Hematopoietic multipotent progenitor cell treated with erythropoietin and hydrocortisone succinate and interleukin-3 and kit ligand, for 6 days (in vitro differentiated cells): ENCODE measurements around the gene C3AR1.
"Not testable (repeated sequence)": the region's sequence is repeated elsewhere in the genome, so short reads cannot be mapped to it uniquely, and the experiment has no call there.

Experiments used
- DNase-seq: peaks from one replicate; pipeline ENCODE4 v3.0.0-alpha.2; 2015

C3AR1 gene

GRCh38 chr12:8065991-8066594, at the start of gene C3AR1:
C3AR1 (minus strand) TSS chr12:8066359; CDS start chr12:8060185, 6,174 bp downstream.
- peak; percentile 78 for DNase-seq

GRCh38 chr12:8113117-8113516, 47.0 kb upstream of the C3AR1 start:
- DNase-seq, result not testable (repeated sequence)

DNA sequence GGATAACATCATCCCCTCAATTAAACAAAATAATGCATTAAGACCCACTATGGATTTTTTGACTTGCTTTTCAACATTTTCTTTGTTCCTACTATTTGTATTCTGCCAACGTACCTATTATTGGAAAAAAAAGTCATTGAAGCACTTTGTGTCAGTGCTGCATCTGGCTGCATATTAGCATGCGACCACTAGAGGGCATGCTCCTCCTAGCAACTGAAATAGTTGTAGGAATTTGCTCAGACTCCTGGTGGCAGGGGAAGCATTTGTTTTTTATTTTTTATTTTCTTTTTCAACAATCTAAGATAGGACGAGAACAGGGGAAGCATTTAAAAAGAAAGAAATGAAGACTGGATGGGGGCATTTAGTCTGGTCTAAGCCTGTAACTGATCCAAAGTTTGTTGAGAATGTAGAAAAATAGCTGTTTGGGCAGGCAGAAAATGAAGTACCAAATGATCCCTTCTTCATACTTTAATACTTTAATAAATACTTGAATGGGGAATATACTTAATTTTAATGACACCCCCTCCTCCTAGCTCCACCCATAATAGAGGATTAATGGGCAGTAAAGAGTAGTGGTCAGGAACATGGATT, 42.7 kb upstream of the C3AR1 start:
- peak; percentile 89 for DNase-seq

DNA sequence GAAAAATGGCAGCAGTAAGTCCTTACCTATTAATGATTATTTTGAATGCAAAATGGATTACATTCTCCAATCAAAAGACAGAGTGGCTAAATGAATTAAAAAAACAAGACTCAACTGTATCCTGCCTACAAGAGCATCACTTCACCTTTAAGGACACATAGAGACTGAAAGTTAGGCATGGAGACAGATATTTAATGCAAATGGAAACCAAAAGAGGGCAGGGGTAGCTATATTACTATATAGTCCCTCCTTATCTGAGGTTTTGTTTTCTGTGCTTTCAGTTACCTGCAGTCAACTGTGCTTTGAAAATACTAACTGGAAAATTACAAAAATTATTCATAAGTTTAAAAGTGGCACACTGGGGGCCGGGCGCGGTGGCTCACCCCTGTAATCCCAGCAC, 33.1 kb upstream of the C3AR1 start:
- no peak for DNase-seq

GRCh38 chr12:8096281-8096915, 30.2 kb upstream of the C3AR1 start:
- DNase-seq, result no peak

DNA sequence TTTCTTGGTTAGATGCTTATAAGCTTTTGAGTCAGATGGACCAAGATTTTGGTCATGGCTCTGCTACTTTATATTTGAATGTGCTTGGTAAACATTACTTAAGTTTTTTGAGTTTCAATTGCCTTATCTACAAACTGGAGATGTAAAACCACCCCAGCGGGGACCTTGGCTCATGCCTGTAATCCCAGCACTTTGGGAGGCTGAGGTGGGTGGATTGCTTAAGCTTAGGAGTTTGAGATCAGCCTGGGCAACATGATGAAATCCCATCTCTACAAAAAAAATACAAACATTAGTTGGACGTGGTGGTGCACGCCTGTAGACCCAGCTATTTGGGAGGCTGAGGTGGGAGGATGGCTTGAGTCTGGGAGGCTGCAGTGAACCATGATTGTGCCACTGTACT, 27.1 kb upstream of the C3AR1 start:
- DNase-seq, result no peak

- no peak for DNase-seq
These were observed 23.6 kb upstream of the C3AR1 start for GRCh38 chr12:8089716-8090115.

DNA sequence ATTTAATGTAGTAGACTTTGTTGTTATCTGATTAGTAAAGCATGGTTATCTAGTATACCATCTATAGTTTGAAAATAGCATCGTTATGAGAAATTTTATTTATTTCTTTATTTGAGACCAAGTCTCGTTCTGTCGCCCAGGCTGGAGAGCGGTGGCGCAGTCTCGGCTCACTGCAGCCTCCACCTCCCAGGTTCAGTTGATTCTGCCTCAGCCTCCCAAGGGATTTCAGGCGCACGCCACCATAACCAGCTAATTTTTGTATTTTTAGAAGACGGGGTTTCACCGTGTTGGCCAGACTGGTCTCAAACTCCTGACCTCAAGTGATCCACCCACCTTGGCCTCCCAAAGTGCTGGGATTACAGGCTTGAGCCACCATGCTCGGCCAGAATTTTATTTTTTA, 23.1 kb upstream of the C3AR1 start:
- not testable (repeated sequence) for DNase-seq

DNA sequence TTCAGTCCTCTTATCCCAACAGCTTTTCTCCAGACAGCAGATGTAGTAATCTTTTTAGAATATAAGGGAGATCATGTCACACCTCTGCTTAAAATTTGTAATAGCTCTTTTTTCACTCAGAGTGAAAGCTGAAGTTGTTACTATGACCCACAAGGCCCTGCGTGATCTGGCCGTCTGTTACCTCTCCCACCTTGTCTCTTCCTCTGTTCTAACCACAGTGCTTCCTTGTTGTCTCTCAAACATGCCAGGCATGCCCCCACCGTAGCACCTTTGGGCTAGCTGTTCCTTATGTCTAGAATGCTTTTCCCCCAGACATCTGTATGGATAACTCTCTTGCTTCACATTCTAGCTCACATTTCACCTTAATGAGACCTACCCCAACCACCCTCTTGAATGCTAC, 22.4 kb upstream of the C3AR1 start:
- no peak for DNase-seq

- DNase-seq, result no peak
These were observed 21.5 kb upstream of the C3AR1 start for GRCh38 chr12:8087666-8088065.

- DNase-seq, result not testable (repeated sequence)
These were observed 18.2 kb upstream of the C3AR1 start for GRCh38 chr12:8084351-8084750.

- no peak for DNase-seq
These were observed 16.6 kb upstream of the C3AR1 start for GRCh38 chr12:8082808-8083100.

GRCh38 chr12:8081251-8081920, 15.2 kb upstream of the C3AR1 start:
- peak; percentile 68 for DNase-seq

- DNase-seq, result peak; percentile 68
These were observed 14.0 kb upstream of the C3AR1 start for GRCh38 chr12:8080120-8080519.

- DNase-seq, result no peak
These were observed 12.8 kb upstream of the C3AR1 start for GRCh38 chr12:8078916-8079315.

- peak; percentile 83 for DNase-seq
These were observed 12.2 kb upstream of the C3AR1 start for GRCh38 chr12:8078398-8078797.

- DNase-seq, result no peak
These were observed 11.0 kb upstream of the C3AR1 start for GRCh38 chr12:8077207-8077606.

- no peak for DNase-seq
These were observed 10.2 kb upstream of the C3AR1 start for GRCh38 chr12:8076366-8076765.

DNA sequence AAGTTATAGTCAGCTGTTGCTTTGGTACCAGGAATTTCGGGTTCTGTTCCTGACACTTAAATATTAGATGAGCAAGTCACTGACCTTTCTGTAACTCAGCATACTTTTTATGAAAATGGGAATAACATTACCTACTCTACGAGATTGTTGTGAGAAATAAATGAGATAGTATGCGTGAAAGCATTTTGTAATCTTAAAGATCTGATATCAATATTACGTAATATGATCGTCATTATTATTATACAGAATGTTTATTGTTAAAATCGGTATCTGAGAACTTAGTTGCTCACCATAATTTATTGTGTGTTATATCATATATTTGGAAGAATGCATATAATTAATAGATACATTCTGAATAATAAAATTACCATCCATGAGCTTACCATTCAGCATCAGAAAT, 9.8 kb upstream of the C3AR1 start:
- DNase-seq, result no peak

- DNase-seq, result not testable (repeated sequence)
These were observed 5.7 kb upstream of the C3AR1 start for GRCh38 chr12:8071820-8072219.

DNA sequence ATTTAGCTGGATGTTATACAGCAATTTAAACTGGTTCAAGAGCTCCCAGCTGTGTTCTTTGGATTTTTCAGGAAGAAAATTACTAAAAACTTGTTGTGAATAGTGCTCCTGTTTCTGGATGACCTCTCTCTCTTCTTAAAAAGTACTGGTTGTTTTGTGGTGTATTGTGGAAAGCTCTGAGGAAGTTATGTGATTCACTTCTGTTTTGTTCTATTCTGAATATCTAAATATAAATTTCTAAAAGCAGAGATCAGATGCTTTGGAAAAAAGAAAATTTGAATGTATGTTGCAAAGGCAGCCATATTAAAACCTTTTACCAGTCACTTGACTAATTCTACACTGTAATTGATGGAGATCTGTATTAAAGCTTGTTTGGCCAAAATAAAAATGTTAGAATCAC, 3.4 kb upstream of the C3AR1 start:
- no peak for DNase-seq

DNA sequence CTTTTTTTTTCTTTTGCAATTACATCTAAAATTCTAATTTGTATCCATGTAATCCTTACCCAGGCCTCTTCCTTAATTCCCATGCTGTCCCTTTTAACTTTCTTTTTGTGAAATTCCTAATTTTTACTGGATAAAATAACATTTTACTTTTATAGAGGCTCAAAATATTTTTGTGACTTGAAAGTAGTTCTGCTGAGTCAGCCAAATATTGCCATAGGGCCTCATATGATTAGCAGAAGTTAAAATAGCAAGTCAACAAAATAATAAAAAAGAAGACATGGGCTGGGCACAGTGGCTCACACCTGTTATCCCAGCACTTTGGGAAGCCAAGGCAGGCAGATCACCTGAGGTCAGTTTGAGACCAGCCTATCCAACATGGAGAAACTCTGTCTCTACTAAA, 2.0 kb downstream of the C3AR1 start:
- peak; percentile 39 for DNase-seq

DNA sequence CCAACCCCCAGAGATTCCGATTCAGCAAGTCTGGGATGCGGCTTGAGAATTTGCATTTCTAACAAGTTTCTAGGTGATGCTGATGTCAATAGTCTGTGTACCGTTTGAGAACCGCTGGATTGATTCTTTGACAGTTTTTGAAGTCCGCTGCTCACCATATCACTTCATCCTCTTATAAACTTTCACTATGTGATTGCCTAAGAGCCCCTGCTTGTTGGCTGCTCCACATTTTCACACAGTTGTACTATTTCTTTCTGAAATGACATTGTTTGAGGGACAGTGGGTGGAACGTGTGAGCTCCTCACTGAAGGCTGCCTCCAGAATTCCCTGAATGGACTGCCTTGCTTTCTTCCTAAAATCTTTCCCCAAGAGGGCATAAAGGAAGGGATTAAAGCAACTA, 7.7 kb downstream of the C3AR1 start:
- no peak for DNase-seq

- no peak for DNase-seq
These were observed 8.3 kb downstream of the C3AR1 start for GRCh38 chr12:8057839-8058238.
